CD1c-positive myeloid dendritic cell (primary cell): ENCODE results near the gene PLXNB2.

Experiments used
- DNase-seq: peaks from one replicate; pipeline ENCODE4 v3.0.0-alpha.2; 2016; ENCODE audit errors: extremely low spot score

The PLXNB2 gene

GRCh38 chr22:50264104-50264745 is 43.2 kb downstream of the PLXNB2 start:
- DNase-seq = no peak

GRCh38 chr22:50262973-50263617 is 44.4 kb downstream of the PLXNB2 start:
- no peak for DNase-seq

GRCh38 chr22:50262460-50262911 is 45.0 kb downstream of the PLXNB2 start:
- DNase-seq = no peak

- DNase-seq = no peak
These were observed 45.6 kb downstream of the PLXNB2 start, which contains the start of gene MAPK12 for GRCh38 chr22:50261615-50262459. Gene MAPK12 (minus strand): TSS chr22:50261683. CDS start chr22:50261509, 174 bp downstream.

- DNase-seq = peak; percentile 44
These were observed 46.4 kb downstream of the PLXNB2 start for GRCh38 chr22:50260801-50261614.

- no peak for DNase-seq
These were observed 47.0 kb downstream of the PLXNB2 start for GRCh38 chr22:50260434-50260800.

GRCh38 chr22:50259302-50259701 is 48.1 kb downstream of the PLXNB2 start:
- DNase-seq = no peak

- no peak for DNase-seq
These were observed 48.8 kb downstream of the PLXNB2 start for GRCh38 chr22:50258361-50259292.

- DNase-seq = no peak
These were observed 49.7 kb downstream of the PLXNB2 start for GRCh38 chr22:50257451-50258360.

GRCh38 chr22:50257041-50257440 is 50.4 kb downstream of the PLXNB2 start:
- no peak for DNase-seq

GRCh38 chr22:50256258-50256862 is 51.1 kb downstream of the PLXNB2 start:
- no peak for DNase-seq

GRCh38 chr22:50255607-50256006 is 51.8 kb downstream of the PLXNB2 start:
- no peak for DNase-seq

GRCh38 chr22:50255099-50255498 is 52.3 kb downstream of the PLXNB2 start:
- no peak for DNase-seq

GRCh38 chr22:50253941-50254340 is 53.5 kb downstream of the PLXNB2 start:
- no peak for DNase-seq

GRCh38 chr22:50253046-50253915 is 54.2 kb downstream of the PLXNB2 start:
- DNase-seq = no peak

GRCh38 chr22:50252082-50253045 is 55.1 kb downstream of the PLXNB2 start:
- DNase-seq = peak; percentile 68
